Bronchial epithelial cell (primary cell): Measurements from ENCODE around the gene SLC25A29. TPM values are rescaled to one million over a fixed set of nuclear protein-coding genes. Genes with fewer than 3 reads are reported as not detected.
"Not testable (repeated sequence)": the region's sequence is repeated elsewhere in the genome, so short reads cannot be mapped to it uniquely, and the experiment has no call there.

Experiments used
- DNase-seq: peaks from one replicate; pipeline ENCODE4 v3.0.0-alpha.2; 2010; ENCODE audit warnings: low read depth
- FAIRE-seq: peaks from 2 replicates; lab custom pipeline; 2011; peaks lifted over from hg19 to GRCh38; lab: Jason Lieb, UNC
- H3K27me3 ChIP-seq: 2 replicates; pipeline ENCODE4 v1.5.1; 2011; ENCODE audit warnings: low read length; ENCODE audit not compliant: control insufficient read depth, insufficient read depth
- H3K36me3 ChIP-seq: 2 replicates; pipeline ENCODE4 v1.5.1; 2011; ENCODE audit warnings: low read length; ENCODE audit not compliant: control insufficient read depth, insufficient read depth
- H3K4me3 ChIP-seq: 2 replicates; pipeline ENCODE4 v1.5.1; 2011; ENCODE audit warnings: mild to moderate bottlenecking, low read depth, low read length, control low read depth
- total RNA-seq: library from RNA; depleted of rRNA; stranded (reverse); fragments of >200 nt; gene quantifications from 2 replicates; pipeline ENCODE4 v1.2.1, GENCODE V29; 2014
- TF ChIP-seq, protein P1 (sequence below): IDR thresholded peaks from 2 replicates; pipeline ENCODE4 v1.5.1; 2011; ENCODE audit warnings: mild to moderate bottlenecking, moderate library complexity, low read length, control low read depth, inconsistent platforms; ENCODE audit not compliant: insufficient read depth, severe bottlenecking

The SLC25A29 gene
- total RNA-seq, 1 donor from 2014 or later, result 16.1 TPM

DNA sequence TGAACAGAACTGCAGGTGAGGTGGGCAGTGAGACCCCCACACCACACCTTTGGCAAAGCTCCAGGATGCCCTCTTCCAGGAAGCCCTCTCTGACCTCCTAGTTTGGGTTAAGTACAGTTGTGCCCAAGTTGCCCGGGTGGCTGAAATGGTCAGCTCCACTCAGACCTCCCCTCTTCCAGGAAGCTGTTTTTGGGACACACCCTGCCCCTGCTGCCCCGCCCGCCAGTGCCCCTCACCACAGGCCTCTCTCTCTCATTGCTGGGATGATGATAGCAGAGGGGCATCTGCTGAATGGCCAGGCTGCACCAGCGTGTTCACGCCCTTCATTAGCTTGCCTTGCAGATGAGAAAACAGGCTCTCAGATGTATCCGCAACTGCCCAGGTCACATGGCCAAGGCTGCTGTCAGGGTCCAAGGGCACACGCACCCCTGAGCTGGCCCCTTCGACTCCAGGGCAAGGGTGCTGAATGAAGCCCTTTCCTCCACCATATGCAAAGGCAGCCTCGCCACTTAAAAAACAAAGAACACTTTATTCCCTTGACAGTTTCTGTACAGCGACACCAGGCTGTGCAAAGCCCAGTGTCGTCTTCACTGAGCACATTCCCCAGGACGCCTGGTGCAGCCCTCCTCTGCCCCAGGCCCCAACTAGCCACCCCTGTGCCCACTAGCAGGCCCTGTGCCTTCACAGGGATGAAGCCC is 15.5 kb downstream of the SLC25A29 start:
- Histone ChIP-seq H3K27me3 (no peaks in the 10 kb centered on the region), H3K36me3 (peaks cover 4% of the 10 kb centered on the region), H3K4me3 (no peak overlapping the region)
- no peak for DNase-seq
- TF ChIP-seq, protein P1, sequence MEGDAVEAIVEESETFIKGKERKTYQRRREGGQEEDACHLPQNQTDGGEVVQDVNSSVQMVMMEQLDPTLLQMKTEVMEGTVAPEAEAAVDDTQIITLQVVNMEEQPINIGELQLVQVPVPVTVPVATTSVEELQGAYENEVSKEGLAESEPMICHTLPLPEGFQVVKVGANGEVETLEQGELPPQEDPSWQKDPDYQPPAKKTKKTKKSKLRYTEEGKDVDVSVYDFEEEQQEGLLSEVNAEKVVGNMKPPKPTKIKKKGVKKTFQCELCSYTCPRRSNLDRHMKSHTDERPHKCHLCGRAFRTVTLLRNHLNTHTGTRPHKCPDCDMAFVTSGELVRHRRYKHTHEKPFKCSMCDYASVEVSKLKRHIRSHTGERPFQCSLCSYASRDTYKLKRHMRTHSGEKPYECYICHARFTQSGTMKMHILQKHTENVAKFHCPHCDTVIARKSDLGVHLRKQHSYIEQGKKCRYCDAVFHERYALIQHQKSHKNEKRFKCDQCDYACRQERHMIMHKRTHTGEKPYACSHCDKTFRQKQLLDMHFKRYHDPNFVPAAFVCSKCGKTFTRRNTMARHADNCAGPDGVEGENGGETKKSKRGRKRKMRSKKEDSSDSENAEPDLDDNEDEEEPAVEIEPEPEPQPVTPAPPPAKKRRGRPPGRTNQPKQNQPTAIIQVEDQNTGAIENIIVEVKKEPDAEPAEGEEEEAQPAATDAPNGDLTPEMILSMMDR, result no peak
- FAIRE-seq, result no peak

DNA sequence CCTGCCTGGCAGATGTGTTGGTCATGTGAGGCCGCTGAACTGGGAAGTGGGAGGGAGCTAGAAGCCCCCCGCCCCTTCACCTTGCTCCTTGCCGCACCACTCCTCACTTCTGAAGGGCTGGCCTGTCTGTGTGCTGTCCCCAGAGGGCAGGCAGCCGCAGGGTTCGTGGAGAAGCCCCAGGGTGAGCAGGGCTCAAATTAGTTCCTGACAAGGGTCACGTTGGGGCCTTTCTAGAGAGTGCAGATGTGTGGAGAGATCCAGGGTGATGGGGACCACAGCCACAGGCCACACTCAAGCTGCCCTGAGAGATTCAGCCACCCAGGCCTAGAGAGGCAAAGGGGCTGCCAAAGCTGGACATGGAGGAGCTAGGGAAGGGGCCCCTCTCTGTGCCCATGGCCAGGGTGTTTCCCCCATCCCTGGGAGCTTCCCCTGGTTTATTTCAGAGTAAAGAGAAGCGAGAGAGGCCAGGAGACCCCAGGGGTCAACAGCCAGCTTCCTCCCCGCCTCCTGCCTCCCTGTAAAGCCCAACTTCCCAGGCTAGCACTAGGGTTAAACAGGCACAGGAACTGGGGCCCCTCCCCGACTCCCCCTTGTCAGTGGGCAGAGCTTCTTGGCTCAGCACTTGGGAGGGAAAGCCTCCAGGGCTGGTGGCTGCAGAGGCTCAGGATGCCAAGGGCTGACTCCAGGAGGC is 16.2 kb downstream of the SLC25A29 start:
- Histone ChIP-seq H3K4me3 (no peak overlapping the region), H3K36me3 (peaks cover 4% of the 10 kb centered on the region), H3K27me3 (no peaks in the 10 kb centered on the region)
- TF ChIP-seq, protein P1, result no peak
- DNase-seq (no peak), FAIRE-seq (no peak)

DNA sequence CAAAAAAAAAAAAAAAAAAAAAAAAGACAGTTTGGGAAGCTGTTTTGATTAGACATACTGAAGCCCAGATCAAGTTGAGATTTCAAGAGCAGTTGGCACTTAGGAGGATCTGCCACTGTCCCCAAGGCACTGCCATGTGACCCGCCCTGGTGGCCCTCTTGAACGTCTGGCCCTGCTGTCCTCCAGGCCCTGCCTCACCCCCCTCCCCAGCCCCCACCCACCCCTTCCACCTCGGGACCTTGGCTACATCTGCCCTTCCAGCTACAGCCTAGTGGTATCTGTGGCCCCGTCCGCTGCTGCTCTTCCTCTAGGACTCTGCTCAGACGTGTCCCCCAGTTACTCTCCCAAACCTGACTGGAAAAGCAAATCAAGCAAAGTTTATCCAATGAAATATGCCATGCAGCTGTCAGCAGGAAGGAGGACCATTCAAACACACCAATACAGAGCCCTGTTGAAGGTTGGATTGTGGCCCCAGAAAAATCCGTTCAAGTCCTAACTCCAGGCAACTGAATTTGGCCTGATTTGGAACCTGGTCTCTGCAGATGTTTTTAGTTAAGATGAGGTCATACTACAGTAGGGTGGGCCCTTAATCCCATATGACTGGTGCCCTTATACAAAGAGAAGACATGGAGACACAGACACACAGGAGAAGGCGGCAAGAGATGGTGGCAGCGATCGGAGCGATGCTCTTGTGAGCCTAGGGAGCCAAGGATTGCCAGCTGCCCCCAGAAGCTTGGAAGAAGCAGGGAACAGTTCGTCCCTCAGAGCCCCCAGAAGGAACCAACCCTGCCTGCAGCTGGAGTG is 17.7 kb downstream of the SLC25A29 start:
- TF ChIP-seq, protein P1, result no peak
- FAIRE-seq (no peak), DNase-seq (no peak)
- peaks cover 4% of the 10 kb centered on the region for H3K36me3 ChIP-seq
- no peaks in the 10 kb centered on the region for H3K27me3 ChIP-seq
- H3K4me3 ChIP-seq, result no peak overlapping the region

DNA sequence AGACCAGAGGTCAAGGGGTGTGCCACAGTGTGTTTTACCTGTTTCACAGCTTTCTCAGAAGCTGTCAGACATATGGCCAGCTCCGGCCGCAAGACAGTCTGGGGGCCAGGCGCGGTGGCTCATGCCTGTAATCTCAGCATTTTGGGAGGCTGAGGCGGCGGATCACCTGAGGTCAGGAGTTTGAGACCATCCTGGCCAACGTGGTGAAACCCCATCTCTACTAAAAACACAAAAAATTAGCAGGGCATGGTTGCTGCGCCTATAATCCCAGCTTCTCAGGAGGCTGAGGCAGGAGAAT is 18.3 kb downstream of the SLC25A29 start:
- FAIRE-seq, DNase-seq, H3K36me3 ChIP-seq, H3K4me3 ChIP-seq, H3K27me3 ChIP-seq: not testable (repeated sequence)

DNA sequence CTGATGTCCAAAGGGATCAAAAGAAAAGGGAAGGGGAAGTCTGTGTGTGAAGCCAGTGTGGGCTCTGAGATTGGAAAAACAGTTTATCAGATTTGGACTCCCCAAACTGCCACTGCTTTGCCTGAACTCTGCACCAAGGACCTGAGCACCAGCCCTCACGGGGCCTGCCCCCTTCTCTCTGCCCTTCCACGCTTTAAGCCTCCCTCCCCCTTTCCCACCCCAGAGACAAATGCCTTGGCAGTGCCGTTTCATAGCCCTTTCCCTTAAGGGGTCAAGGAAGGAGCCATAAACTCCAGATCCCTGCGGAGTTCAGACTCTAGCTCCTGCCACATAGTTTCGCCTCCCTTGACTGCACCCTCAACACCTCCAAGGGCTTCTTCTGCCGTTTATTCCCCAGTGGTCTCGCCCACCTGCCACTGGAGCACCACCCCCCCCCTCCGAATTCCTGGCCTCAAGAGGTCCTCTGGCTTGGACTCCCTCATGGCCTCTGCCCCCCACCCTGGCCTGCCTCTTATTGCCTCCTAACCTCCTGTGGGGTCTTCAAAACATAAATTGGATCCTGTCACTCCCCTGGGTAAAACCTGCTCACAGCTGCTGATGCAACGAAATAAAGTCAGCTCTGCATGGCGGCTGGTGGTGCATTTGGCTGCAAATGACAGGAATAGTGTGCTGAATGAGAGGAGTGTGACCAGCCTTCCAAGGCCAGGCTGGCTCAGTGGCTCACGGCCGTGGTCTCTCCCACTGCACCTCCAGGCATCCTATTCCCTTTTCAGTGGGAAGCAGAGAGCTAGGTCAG is 18.8 kb downstream of the SLC25A29 start:
- H3K36me3 ChIP-seq, result peaks cover 4% of the 10 kb centered on the region
- FAIRE-seq, result no peak
- H3K4me3 ChIP-seq, result no peak overlapping the region
- no peaks in the 10 kb centered on the region for H3K27me3 ChIP-seq
- TF ChIP-seq, protein P1, result no peak
- no peak for DNase-seq
